ENCODE results near the gene CLSTN1. TPM values are rescaled to one million over a fixed set of nuclear protein-coding genes. Genes with fewer than 3 reads are reported as not detected.

The CLSTN1 gene
- total RNA-seq, 1 donor from 2014 or later, result 126 TPM

DNA sequence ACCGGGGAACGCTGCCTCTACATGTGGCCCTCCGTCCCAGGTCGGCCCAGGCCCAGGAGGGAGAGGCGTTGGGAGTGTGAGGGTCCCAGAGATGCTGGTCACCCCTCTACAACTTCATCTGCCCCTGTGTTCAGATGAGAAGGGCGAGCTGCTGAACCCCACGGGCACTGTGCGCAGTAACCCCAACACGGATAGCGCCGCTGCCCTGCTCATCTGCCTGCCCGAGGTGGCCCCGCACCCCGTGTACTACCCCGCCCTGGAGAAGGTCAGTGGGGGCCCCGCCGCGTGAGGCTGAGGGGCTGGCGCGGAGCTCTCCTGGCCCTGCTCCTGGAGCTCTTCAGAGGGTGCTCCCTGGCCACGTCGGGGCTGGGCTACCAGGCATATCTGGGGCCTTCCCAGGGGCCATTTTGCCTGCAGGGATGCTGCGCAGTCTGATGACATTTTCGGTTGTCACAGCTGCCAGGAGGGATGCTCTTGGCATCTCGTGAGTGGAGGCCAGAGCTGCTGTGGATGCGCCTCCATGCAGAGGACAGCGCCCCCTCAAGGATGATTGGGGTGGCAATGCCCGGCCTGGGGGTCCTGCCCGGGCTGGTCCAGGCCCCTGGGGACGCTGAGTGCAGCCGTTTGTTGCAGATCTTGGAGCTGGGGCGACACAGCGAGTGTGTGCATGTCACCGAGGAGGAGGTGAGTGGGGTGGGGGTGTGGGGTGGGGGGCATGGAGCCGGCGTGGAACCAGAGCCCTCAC, 103.6 kb downstream of the CLSTN1 start:
- Mint-ChIP-seq H3K4me3 (ENCODE audit: unreplicated experiment) (no peak overlapping the region), H3K36me3 (ENCODE audit: low read depth) (peaks cover 5% of the 10 kb centered on the region), H3K27me3 (ENCODE audit: low read depth) (no peaks in the 10 kb centered on the region), H3K4me1 (ENCODE audit: low read depth) (peaks cover 7% of the 10 kb centered on the region), H3K27ac (ENCODE audit: unreplicated experiment) (no peak overlapping the region), H3K9me3 (ENCODE audit: low read depth) (peaks cover 4% of the 10 kb centered on the region)
- TF ChIP-seq, protein P1, sequence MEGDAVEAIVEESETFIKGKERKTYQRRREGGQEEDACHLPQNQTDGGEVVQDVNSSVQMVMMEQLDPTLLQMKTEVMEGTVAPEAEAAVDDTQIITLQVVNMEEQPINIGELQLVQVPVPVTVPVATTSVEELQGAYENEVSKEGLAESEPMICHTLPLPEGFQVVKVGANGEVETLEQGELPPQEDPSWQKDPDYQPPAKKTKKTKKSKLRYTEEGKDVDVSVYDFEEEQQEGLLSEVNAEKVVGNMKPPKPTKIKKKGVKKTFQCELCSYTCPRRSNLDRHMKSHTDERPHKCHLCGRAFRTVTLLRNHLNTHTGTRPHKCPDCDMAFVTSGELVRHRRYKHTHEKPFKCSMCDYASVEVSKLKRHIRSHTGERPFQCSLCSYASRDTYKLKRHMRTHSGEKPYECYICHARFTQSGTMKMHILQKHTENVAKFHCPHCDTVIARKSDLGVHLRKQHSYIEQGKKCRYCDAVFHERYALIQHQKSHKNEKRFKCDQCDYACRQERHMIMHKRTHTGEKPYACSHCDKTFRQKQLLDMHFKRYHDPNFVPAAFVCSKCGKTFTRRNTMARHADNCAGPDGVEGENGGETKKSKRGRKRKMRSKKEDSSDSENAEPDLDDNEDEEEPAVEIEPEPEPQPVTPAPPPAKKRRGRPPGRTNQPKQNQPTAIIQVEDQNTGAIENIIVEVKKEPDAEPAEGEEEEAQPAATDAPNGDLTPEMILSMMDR (IDR thresholded peaks at IDR 0.05), result no peak
- no peak for DNase-seq (ENCODE audit: low spot score)

DNA sequence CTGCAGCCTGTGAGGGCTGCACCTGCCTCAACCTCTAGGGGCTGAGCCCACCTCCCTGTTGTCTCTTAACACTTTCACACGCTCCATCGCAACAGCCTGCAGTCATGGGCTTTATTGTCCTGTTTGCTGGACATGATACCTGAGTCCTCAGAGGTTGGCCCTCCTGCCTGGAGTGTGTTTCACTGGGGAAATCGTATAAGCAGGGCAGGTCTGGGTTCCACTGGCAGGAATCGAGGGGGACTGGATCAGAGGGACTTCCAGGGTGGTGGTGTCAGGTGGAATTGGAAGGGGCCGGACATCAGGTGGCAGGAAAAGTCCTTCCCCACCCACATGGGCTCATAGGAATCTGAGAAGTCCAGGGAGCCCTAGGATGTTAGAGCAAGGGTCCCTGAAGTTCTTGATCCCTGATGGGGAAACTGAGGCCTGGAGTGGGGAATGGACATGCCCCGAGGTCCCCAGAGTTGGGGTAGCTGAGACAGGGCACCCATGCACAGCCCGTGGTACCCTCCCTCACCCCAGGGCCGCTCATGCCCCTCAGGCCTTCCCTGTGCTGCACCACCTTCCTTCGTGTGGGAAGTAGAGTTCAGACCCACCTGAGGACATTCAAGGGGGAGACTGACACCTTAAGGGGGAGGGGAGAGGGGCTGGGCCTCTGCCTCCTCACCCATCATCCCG, 105.6 kb downstream of the CLSTN1 start:
- DNase-seq (ENCODE audit: low spot score), result no peak

GRCh38 chr1:9717193-9718005, 106.4 kb downstream of the CLSTN1 start:
- no peak for DNase-seq (ENCODE audit: low spot score)

More for the DNA sequence above, 105.6 kb downstream of the CLSTN1 start:
- Mint-ChIP-seq H3K4me1 (ENCODE audit: low read depth) (peaks cover 7% of the 10 kb centered on the region), H3K4me3 (ENCODE audit: unreplicated experiment) (no peak overlapping the region), H3K36me3 (ENCODE audit: low read depth) (no peaks in the 10 kb centered on the region), H3K9me3 (ENCODE audit: low read depth) (no peaks in the 10 kb centered on the region), H3K27me3 (ENCODE audit: low read depth) (no peaks in the 10 kb centered on the region), H3K27ac (ENCODE audit: unreplicated experiment) (no peak overlapping the region)
- TF ChIP-seq, protein P1 (IDR thresholded peaks at IDR 0.05), result no peak

GRCh38 chr1:9716404-9717192, 107.2 kb downstream of the CLSTN1 start:
- H3K4me1 Mint-ChIP-seq (ENCODE audit: low read depth), result peaks cover 7% of the 10 kb centered on the region
- DNase-seq (ENCODE audit: low spot score), result no peak
- no peak overlapping the region for H3K27ac Mint-ChIP-seq (ENCODE audit: unreplicated experiment)
- TF ChIP-seq, protein P1 (IDR thresholded peaks at IDR 0.05), result no peak
- H3K27me3 Mint-ChIP-seq (ENCODE audit: low read depth), result no peaks in the 10 kb centered on the region
- no peaks in the 10 kb centered on the region for H3K9me3 Mint-ChIP-seq (ENCODE audit: low read depth)
- H3K36me3 Mint-ChIP-seq (ENCODE audit: low read depth), result no peaks in the 10 kb centered on the region
- no peak overlapping the region for H3K4me3 Mint-ChIP-seq (ENCODE audit: unreplicated experiment)

More at GRCh38 chr1:9717193-9718005, 106.4 kb downstream of the CLSTN1 start:
- Mint-ChIP-seq H3K27ac (ENCODE audit: unreplicated experiment) (no peak overlapping the region), H3K4me3 (ENCODE audit: unreplicated experiment) (no peak overlapping the region), H3K36me3 (ENCODE audit: low read depth) (no peaks in the 10 kb centered on the region), H3K4me1 (ENCODE audit: low read depth) (peaks cover 7% of the 10 kb centered on the region), H3K27me3 (ENCODE audit: low read depth) (no peaks in the 10 kb centered on the region), H3K9me3 (ENCODE audit: low read depth) (no peaks in the 10 kb centered on the region)
- TF ChIP-seq, protein P1 (IDR thresholded peaks at IDR 0.05), result no peak

Data from chondrocyte (in vitro differentiated cells).